GM12864 (cell line): Measurements from ENCODE around the gene ALOX12B.

ENCODE experiments used
- DNase-seq: peaks from one replicate; pipeline ENCODE4 v3.0.0-alpha.2; 2011; ENCODE audit warnings: low read depth
- H3K4me3 ChIP-seq: 2 replicates; pipeline ENCODE4 v1.5.1; 2011; ENCODE audit warnings: mild to moderate bottlenecking, low read depth, low read length, control low read depth
- TF ChIP-seq, protein P1 (sequence below): IDR thresholded peaks from 2 replicates; pipeline ENCODE4 v1.5.1; 2011; ENCODE audit warnings: low read depth, mild to moderate bottlenecking, moderate library complexity, low read length, control low read depth, inconsistent platforms; ENCODE audit errors: missing control alignments

The ALOX12B gene

DNA sequence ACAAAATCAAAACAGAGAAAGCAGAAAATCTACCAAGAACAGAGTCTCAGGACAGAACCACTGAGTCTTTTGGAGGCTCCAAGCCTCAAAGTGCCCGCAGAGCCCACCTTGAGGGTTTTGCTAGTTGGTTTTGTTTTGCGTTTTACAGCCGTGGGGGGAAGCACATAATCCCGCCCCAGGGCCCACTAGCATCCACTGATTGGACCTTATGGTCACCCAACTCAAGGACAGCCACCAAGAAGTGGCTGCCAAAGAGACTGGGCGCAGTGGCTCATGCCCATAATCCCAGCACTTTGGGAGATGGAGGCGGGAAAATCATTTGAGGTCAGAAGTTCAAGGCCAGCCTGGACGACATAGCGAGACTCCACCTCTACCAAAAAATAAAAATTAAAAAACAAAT is 38.8 kb downstream of the ALOX12B start:
- no peak for DNase-seq
- H3K4me3 ChIP-seq, result no peak overlapping the region
- TF ChIP-seq, protein P1, sequence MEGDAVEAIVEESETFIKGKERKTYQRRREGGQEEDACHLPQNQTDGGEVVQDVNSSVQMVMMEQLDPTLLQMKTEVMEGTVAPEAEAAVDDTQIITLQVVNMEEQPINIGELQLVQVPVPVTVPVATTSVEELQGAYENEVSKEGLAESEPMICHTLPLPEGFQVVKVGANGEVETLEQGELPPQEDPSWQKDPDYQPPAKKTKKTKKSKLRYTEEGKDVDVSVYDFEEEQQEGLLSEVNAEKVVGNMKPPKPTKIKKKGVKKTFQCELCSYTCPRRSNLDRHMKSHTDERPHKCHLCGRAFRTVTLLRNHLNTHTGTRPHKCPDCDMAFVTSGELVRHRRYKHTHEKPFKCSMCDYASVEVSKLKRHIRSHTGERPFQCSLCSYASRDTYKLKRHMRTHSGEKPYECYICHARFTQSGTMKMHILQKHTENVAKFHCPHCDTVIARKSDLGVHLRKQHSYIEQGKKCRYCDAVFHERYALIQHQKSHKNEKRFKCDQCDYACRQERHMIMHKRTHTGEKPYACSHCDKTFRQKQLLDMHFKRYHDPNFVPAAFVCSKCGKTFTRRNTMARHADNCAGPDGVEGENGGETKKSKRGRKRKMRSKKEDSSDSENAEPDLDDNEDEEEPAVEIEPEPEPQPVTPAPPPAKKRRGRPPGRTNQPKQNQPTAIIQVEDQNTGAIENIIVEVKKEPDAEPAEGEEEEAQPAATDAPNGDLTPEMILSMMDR, result no peak

DNA sequence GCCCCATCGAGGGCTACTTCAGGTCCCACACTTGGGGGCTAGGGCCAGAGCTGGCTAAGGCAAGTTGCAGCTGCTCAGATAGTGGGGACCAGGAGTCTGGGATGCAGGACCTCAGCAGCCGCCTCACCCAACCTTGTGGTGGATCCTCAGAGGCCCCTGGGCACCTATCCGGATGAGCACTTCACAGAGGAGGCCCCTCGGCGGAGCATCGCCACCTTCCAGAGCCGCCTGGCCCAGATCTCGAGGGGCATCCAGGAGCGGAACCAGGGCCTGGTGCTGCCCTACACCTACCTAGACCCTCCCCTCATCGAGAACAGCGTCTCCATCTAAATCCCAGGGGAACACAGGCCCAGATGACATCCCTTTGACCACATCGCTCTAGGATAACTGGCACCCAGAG is 39.3 kb downstream of the ALOX12B start:
- TF ChIP-seq, protein P1, result no peak
- DNase-seq, result no peak

DNA sequence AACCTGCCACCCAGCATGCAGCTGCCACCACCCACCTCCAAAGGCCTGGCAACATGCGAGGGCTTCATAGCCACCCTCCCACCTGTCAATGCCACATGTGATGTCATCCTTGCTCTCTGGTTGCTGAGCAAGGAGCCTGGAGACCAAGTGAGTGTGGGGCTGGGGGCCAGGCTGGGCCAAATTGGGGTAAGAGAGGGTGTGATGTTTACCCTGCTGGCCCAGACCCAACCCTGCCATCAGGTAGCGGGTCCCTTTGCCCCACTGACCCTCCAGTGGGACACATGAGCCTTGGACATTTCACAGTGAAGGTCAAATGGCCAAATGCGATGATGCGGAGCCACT is 39.8 kb downstream of the ALOX12B start:
- no peak overlapping the region for H3K4me3 ChIP-seq
- TF ChIP-seq, protein P1, result no peak
- DNase-seq, result no peak

More for the DNA sequence above, 39.3 kb downstream of the ALOX12B start:
- H3K4me3 ChIP-seq, result no peak overlapping the region

DNA sequence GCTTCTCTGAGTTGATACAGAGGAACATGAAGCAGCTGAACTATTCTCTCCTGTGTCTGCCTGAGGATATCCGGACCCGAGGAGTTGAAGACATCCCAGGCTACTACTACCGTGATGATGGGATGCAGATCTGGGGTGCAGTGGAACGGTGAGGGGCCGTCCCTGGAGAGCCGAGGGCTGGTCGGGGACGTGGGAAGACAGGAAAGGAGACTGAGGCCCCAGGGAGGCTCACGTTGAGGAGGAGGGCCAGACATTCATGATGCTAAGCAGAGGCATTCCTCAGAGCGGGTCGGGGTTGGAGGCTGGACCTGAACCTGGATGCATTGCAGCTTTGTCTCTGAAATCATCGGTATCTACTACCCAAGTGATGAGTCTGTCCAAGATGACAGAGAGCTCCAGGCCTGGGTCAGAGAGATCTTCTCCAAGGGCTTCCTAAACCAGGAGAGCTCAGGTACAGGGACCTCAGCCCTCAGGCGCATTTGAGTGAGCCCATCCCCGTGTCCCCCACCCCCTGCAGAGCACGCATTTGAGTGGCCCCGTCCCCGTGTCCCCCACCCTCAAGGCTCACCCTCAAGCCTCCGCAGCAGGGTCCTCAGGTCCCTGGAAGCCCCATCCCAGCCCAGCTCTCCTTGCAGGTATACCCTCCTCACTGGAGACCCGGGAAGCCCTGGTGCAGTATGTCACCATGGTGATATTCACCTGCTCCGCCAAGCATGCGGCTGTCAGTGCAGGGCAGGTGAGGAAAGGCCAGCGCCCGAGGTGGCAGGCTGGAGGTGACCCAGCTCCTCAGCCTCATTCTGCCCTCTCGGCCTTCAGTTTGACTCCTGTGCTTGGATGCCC is 40.4 kb downstream of the ALOX12B start:
- no peak overlapping the region for H3K4me3 ChIP-seq

DNA sequence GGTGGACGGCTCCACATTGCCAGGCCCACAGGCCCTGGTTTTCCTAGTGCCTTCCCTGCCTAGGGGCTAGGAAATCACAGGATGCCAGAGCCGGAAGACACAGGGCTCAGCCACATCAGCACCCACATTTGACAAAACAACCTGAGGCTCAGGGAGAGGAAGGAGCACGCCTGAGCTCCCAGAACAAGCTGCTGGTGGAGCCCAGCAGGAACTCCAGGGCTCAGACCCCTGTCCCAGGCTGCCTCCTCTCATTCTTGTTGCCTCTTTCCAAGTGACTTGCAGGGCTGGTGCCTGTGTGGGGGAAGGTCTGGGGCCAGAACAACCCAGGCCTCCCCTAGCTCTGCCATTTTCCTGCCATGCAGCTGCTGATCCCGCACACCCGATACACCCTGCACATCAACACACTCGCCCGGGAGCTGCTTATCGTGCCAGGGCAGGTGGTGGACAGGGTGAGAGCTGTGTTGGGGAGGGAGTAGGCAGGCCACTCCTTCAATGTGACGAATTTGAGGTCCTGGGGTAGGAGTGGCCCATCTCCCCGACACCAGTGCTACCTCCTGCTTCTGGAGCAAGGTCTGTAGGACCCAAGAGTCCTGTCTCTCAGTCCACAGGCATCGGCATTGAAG is 41.1 kb downstream of the ALOX12B start:
- DNase-seq, result no peak
- no peak overlapping the region for H3K4me3 ChIP-seq
- TF ChIP-seq, protein P1, result no peak

More for the DNA sequence above, 40.4 kb downstream of the ALOX12B start:
- DNase-seq, result no peak
- TF ChIP-seq, protein P1, result no peak

DNA sequence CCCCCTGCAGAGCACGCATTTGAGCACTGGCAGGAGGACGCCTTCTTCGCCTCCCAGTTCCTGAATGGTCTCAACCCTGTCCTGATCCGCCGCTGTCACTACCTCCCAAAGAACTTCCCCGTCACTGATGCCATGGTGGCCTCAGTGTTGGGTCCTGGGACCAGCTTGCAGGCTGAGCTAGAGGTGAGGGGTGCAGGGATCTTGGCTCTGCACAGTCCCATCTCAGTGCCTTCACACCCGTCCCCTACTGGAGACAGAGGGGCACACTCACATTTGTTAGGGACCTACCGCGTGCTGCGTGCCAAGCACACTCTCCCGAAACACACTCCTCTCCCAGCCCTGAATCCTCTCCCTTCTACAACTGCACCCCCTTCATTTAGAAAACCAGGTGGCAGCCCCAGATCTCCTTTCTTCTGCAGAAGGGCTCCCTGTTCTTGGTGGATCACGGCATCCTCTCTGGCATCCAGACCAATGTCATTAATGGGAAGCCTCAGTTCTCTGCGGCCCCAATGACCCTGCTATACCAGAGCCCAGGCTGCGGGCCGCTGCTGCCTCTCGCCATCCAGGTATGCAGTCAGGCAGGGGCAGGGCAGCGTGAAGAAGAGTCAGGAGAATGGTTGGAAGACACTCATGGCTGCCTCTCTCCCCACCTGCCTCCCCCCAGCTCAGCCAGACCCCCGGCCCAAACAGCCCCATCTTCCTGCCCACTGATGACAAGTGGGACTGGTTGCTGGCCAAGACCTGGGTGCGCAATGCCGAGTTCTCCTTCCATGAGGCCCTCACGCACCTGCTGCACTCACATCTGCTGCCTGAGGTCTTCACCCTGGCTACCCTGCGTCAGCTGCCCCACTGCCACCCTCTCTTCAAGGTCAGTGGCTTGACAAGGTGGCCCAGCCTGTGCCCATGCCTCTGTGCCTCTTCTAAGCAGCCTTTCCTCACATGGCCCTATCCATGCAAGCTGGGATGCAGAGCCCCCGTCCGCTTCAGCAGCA is 42.4 kb downstream of the ALOX12B start:
- DNase-seq, result no peak
- H3K4me3 ChIP-seq, result no peak overlapping the region
- TF ChIP-seq, protein P1, result no peak
